PC-3 (cell line): Measurements from ENCODE around the gene TEX54.

Source experiments
- CTCF ChIP-seq: fragments of 300-600 bp; sonication (generic); conservative IDR thresholded peaks from 2 replicates; pipeline ENCODE4 v1.5.1; 2017; ENCODE audit warnings: antibody characterized with exemption, low read depth, mild to moderate bottlenecking, low read length
- EZH2 ChIP-seq: fragments of 300-600 bp; sonication (generic); IDR thresholded peaks from one replicate; pipeline ENCODE4 v1.6.1; 2017; ENCODE audit warnings: antibody characterized with exemption, mild to moderate bottlenecking, low read length; ENCODE audit not compliant: unreplicated experiment

GRCh38 chr11:62853279-62853965 lies 20.8 kb upstream of the TEX54 start:
- no peak for TF ChIP-seq CTCF
- TF ChIP-seq EZH2 = no peak
